OCI-LY7 (cell line): ENCODE measurements around the gene RNF111. TPM values are rescaled to one million over a fixed set of nuclear protein-coding genes. Genes with fewer than 3 reads are reported as not detected.

Experiments
- BruUV-seq: library from RNA; stranded (reverse); fragments of 400-500 nt; replicated peaks from 2 replicates; lab custom pipeline; 2021; lab: Mats Ljungman, UMichigan
- CTCF ChIA-PET: fragments of 300-600 bp; sonication (Branson Sonifier 250); formaldehyde crosslinking; loops from one replicate; lab custom pipeline; 2022; ENCODE audit warnings: antibody characterized with exemption; ENCODE audit not compliant: unreplicated experiment; lab: Charles Lee
- POLR2A ChIA-PET: fragments of 300-600 bp; sonication (Branson Sonifier 250); formaldehyde crosslinking; loops from one replicate; lab custom pipeline; 2022; ENCODE audit warnings: antibody characterized with exemption; lab: Charles Lee
- DNase-seq: peaks from one replicate; pipeline ENCODE4 v3.0.0-alpha.2; 2015; ENCODE audit warnings: low spot score
- H2AFZ ChIP-seq: fragments of 200-600 bp; sonication (generic), shearing (Covaris generic); 2 replicates; pipeline ENCODE4 v1.6.1; 2014; ENCODE audit warnings: mild to moderate bottlenecking, antibody characterized with exemption, low read length, moderate library complexity
- H3K27ac ChIP-seq: fragments of 200-600 bp; sonication (generic); 2 replicates; pipeline ENCODE4 v1.5.1; 2014; ENCODE audit warnings: mixed run types, low read depth, mild to moderate bottlenecking, moderate library complexity, low read length, inconsistent platforms; ENCODE audit not compliant: poor library complexity, severe bottlenecking
- H3K36me3 ChIP-seq: fragments of 200-600 bp; sonication (generic); 2 replicates; pipeline ENCODE4 v1.6.1; 2014; ENCODE audit warnings: mild to moderate bottlenecking, antibody characterized with exemption, low read length, moderate library complexity, mixed read lengths; ENCODE audit not compliant: insufficient read depth
- H3K4me1 ChIP-seq: fragments of 200-600 bp; sonication (generic); 2 replicates; pipeline ENCODE4 v1.5.1; 2014; ENCODE audit warnings: mild to moderate bottlenecking, low read length; ENCODE audit not compliant: insufficient read depth, poor library complexity, severe bottlenecking
- H3K4me2 ChIP-seq: fragments of 200-600 bp; sonication (generic); 2 replicates; pipeline ENCODE4 v1.6.1; 2014; ENCODE audit warnings: mild to moderate bottlenecking, low read length
- H3K4me3 ChIP-seq: fragments of 200-600 bp; sonication (generic); 2 replicates; pipeline ENCODE4 v1.5.1; 2014; ENCODE audit warnings: mild to moderate bottlenecking, low read depth, low read length; ENCODE audit not compliant: poor library complexity, severe bottlenecking
- H3K79me2 ChIP-seq: fragments of 200-600 bp; sonication (generic); 2 replicates; pipeline ENCODE4 v1.6.1; 2016; ENCODE audit warnings: low read depth, mild to moderate bottlenecking, low read length, moderate library complexity, mixed read lengths; ENCODE audit not compliant: insufficient read depth
- H3K9me2 ChIP-seq: fragments of 200-600 bp; sonication (generic); 2 replicates; pipeline ENCODE4 v1.6.1; 2016; ENCODE audit warnings: mild to moderate bottlenecking, low read length, mixed read lengths; ENCODE audit not compliant: insufficient read depth
- H3K9me3 ChIP-seq: fragments of 200-600 bp; sonication (generic); 2 replicates; pipeline ENCODE4 v1.6.1; 2014; ENCODE audit warnings: mild to moderate bottlenecking, mixed run types, low read length, mixed read lengths
- H4K20me1 ChIP-seq: fragments of 200-600 bp; sonication (generic); 2 replicates; pipeline ENCODE4 v1.6.1; 2014; ENCODE audit warnings: mild to moderate bottlenecking, antibody characterized with exemption, low read length, moderate library complexity, mixed read lengths; ENCODE audit not compliant: insufficient read depth
- CTCF ChIP-seq: fragments of 200-600 bp; sonication (generic); conservative IDR thresholded peaks from 2 replicates; pipeline ENCODE4 v1.5.1; 2014; ENCODE audit warnings: mild to moderate bottlenecking, antibody characterized with exemption, low read length, moderate library complexity, mixed read lengths
- EZH2phosphoT487 ChIP-seq: fragments of 200-600 bp; sonication (generic); IDR thresholded peaks from 2 replicates; pipeline ENCODE4 v1.6.1; 2018; ENCODE audit warnings: low read depth, borderline replicate concordance, mild to moderate bottlenecking, mixed run types, antibody characterized with exemption, low read length, moderate library complexity, mixed read lengths
- intact Hi-C: fragments of 100-400 bp; cut with micrococcal nuclease; formaldehyde crosslinking; loops from one replicate; pipeline ENCODE4 v1.10.0; 2022; ENCODE audit not compliant: unreplicated experiment
- total RNA-seq, 2 experiments: library from RNA; depleted of rRNA in 1 of 2; stranded (reverse); fragments of >200 nt in 1 of 2; shearing (Covaris generic) in 1 of 2; gene quantifications; 2 replicates each; pipeline ENCODE4 v1.2.3, GENCODE V29; 2014 to 2022

The RNF111 gene
- total RNA-seq, 2 experiments from 2014 or later: 19.2 to 42.7 TPM

DNA sequence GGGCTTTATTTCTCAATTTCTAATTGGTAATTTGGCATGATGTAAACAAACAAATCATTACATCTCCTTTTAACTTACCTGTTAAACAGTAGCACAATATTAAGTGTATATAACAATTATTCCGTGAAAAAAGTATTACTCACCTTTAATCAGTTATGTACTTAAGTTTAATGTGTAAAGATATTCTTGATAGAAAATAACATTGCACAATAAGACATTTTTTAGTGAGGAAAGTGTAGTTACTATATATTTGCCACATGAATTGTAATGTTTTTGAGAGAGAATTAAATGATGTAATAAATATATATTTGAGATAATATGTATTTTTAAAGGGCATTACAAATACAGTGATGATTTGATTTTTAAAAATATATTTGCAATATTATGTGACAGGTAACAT is 106.6 kb downstream of the RNF111 start:
- intact Hi-C loops: no loop called here
- Histone ChIP-seq H3K4me3 (no peak overlapping the region), H4K20me1 (no peaks in the 10 kb centered on the region), H3K27ac (no peak overlapping the region), H2AFZ (no peak overlapping the region), H3K4me1 (peaks cover 6% of the 10 kb centered on the region), H3K9me3 (no peaks in the 10 kb centered on the region), H3K36me3 (peaks cover 88% of the 10 kb centered on the region), H3K4me2 (no peak overlapping the region), H3K79me2 (no peaks in the 10 kb centered on the region), H3K9me2 (no peaks in the 10 kb centered on the region)
- DNase-seq: no peak
- POLR2A ChIA-PET: no interaction called here
- TF ChIP-seq CTCF (no peak), EZH2phosphoT487 (no peak)
- no TSS peak for BruUV-seq
- CTCF ChIA-PET: no interaction called here

DNA sequence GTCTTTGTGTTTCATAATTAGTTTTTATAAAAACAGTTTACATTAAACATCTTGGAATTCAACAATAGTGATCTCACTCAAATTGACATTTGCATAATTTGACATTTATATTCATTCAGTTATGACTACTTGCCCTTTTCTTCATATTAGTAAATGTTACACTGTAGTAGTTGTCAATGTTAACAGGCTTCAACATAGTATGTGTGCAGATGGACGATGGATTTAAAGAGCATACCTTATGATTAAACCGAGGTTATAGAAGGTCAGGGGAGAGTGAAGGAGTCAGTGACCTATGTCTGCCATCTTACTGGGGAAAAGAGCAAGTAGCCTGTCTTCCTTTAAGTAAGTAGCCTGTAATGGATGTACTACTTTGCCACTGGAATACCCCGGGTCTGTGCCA is 109.0 kb downstream of the RNF111 start:
- BruUV-seq: no TSS peak

More for the DNA sequence above, 109.0 kb downstream of the RNF111 start:
- Histone ChIP-seq H2AFZ (no peak overlapping the region), H3K4me2 (no peak overlapping the region), H3K4me1 (peaks cover 6% of the 10 kb centered on the region), H3K9me2 (no peaks in the 10 kb centered on the region), H3K79me2 (no peaks in the 10 kb centered on the region), H3K9me3 (no peaks in the 10 kb centered on the region), H3K4me3 (no peak overlapping the region), H4K20me1 (no peaks in the 10 kb centered on the region), H3K36me3 (peaks cover 67% of the 10 kb centered on the region), H3K27ac (no peak overlapping the region)
- no peak for DNase-seq
- ChIA-PET CTCF (no interaction called here), POLR2A (interaction anchor here (1.2 to 1.6 kb wide), 2 partner anchors 8 to 9 kb away, joined by 3 to 5 read pairs; partner anchors contain the start of gene CCNB2)
- no peak for TF ChIP-seq EZH2phosphoT487
- no peak for TF ChIP-seq CTCF
- intact Hi-C loops: no loop called here
